Urinary bladder (tissue), 4 donors: ENCODE data around the gene ANKRD44. TPM values are rescaled to one million over a fixed set of nuclear protein-coding genes. Genes with fewer than 3 reads are reported as not detected.

ENCODE experiments used
- DNase-seq: peaks from one replicate; pipeline ENCODE4 v3.0.0-alpha.2; 2015; ENCODE audit errors: extremely low spot score
- H3K27ac ChIP-seq: one replicate; pipeline ENCODE4 v1.5.1; 2013; ENCODE audit warnings: low read depth, mild to moderate bottlenecking, moderate library complexity
- H3K36me3 ChIP-seq: one replicate; pipeline ENCODE4 v1.6.1; 2013; ENCODE audit warnings: mild to moderate bottlenecking, moderate library complexity; ENCODE audit not compliant: insufficient read depth
- H3K4me1 ChIP-seq: one replicate; pipeline ENCODE4 v1.6.1; 2013; ENCODE audit warnings: mild to moderate bottlenecking, moderate library complexity; ENCODE audit not compliant: insufficient read depth
- H3K4me3 ChIP-seq: one replicate; pipeline ENCODE4 v1.5.1; 2013; ENCODE audit warnings: low read depth, low read length
- WGBS: extraction: QIAGEN DNeasy Blood & Tissue Kit; methylation state at CpG from one replicate; pipeline ENCODE4 v1.1.7; 2013; 5-methylcytosine and 5-hydroxymethylcytosine counted together
- polyA plus RNA-seq: library from polyadenylated mRNA; stranded (reverse); fragments of 200-250 nt; gene quantifications from one replicate; pipeline ENCODE4 v1.2.3, GENCODE V29; 2013
- total RNA-seq: library from RNA; depleted of rRNA; stranded (reverse); fragments of >200 nt; gene quantifications from one replicate; pipeline ENCODE4 v1.2.3, GENCODE V29; 2014
- donor health status: healthy with polysubstance abuse.
- donor health status: healthy.

ANKRD44 gene
- total and polyA plus RNA-seq, 2 donors: 17.5 to 39.4 TPM

DNA sequence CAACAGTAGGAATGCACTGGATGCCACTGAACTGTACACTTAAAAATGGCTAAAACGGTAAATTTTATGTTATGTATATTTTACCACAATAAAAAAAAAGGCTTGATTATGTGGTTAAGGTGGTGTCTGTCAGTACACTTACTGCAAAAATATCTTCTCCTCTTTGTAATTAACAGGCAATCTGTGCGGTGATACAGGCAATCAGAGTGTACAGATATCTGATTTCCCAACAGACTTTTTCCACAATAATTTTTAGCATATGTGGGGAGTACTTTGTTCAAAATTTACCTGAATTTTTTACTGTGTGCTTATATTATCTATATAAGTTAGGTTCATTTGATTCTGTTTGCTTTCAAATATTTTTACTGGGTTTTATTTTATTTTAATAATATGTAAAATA lies 209.1 kb downstream of the ANKRD44 start:
- DNase-seq: no peak
- no peaks in the 10 kb centered on the region for H3K36me3 ChIP-seq
- 96% methylated on average over 2 of the region's 2 CpGs for WGBS

DNA sequence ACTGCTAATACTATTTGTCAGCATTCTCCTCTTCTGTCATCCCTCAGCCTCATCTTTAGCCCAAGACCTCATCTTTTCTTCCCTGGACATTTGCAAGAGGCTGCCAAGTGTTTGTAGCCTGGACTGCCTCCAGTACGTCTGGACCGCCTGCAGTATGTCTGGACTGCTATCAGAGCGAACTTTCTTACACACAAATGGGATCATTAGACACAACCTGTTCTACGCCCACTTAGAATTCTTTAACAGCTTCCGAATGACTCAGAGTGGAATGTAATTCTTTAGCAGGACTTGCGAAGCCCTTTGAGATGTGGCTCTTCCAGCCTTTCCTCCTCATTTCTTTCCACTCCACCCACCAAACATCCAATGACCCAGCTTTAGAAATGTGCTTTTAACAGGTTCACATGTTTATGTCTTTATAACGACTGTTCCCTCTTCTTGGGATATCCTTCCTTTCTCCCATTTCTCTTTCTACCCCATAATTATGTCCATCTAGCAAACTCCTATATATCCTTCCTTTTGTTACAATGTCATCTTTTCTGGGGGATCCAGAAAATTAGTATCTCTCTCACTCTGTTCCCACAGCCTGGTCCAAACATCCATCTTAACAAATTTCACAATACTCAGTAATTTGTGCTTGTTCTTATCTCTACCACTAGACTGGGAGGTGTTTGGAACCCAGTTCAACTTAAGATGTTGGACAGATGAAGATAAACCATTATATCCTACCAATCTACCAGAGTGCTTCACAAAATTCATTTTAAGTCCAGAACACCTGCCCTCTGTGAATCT lies 212.8 kb downstream of the ANKRD44 start:
- Histone ChIP-seq H3K36me3 (no peaks in the 10 kb centered on the region), H3K27ac (no peak overlapping the region), H3K4me1 (no peaks in the 10 kb centered on the region), H3K4me3 (no peak overlapping the region)
- peak; percentile 78 for DNase-seq
- WGBS: 22% methylated on average over 7 of the region's 7 CpGs

More for the DNA sequence above, 209.1 kb downstream of the ANKRD44 start:
- Histone ChIP-seq H3K27ac (no peak overlapping the region), H3K4me3 (no peak overlapping the region), H3K4me1 (no peaks in the 10 kb centered on the region)

- Histone ChIP-seq H3K36me3 (no peaks in the 10 kb centered on the region), H3K4me1 (no peaks in the 10 kb centered on the region), H3K4me3 (no peak overlapping the region), H3K27ac (no peak overlapping the region)
- WGBS: 80% methylated on average over 2 of the region's 2 CpGs
- no peak for DNase-seq
These were observed 213.9 kb downstream of the ANKRD44 start for GRCh38 chr2:197096649-197097048.

GRCh38 chr2:197092431-197092830 lies 218.1 kb downstream of the ANKRD44 start:
- 39% methylated on average over 4 of the region's 4 CpGs for WGBS
- H3K27ac ChIP-seq: no peak overlapping the region
- H3K4me3 ChIP-seq: no peak overlapping the region
- no peaks in the 10 kb centered on the region for H3K36me3 ChIP-seq
- DNase-seq: peak; percentile 78
- no peaks in the 10 kb centered on the region for H3K4me1 ChIP-seq

GRCh38 chr2:197090742-197091367 lies 219.7 kb downstream of the ANKRD44 start:
- 86% methylated on average over 10 of the region's 10 CpGs for WGBS
- H3K36me3 ChIP-seq: no peaks in the 10 kb centered on the region
- no peaks in the 10 kb centered on the region for H3K4me1 ChIP-seq
- DNase-seq: no peak
- H3K27ac ChIP-seq: no peak overlapping the region
- no peak overlapping the region for H3K4me3 ChIP-seq

DNA sequence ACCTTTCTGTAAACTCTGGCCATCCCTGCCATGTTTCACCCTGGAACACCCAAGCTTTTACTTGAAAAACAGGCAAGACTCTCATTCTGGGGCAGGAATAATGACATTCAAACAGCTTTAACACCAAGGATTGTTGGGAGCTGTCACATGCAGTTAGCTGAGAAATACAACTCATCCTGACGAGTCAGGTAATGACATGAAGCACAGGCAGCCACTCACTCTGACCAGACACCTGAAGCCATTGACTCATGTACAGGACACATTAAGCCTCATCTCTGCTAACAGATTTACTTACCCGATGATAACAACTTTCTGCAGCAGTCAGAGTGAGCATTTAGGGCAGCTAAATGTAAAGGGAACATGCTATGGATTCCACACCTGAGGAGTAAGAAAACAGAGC lies 220.9 kb downstream of the ANKRD44 start:
- WGBS: 78% methylated on average over 2 of the region's 2 CpGs
- Histone ChIP-seq H3K4me3 (no peak overlapping the region), H3K36me3 (no peaks in the 10 kb centered on the region), H3K4me1 (no peaks in the 10 kb centered on the region), H3K27ac (no peak overlapping the region)
- DNase-seq: no peak

DNA sequence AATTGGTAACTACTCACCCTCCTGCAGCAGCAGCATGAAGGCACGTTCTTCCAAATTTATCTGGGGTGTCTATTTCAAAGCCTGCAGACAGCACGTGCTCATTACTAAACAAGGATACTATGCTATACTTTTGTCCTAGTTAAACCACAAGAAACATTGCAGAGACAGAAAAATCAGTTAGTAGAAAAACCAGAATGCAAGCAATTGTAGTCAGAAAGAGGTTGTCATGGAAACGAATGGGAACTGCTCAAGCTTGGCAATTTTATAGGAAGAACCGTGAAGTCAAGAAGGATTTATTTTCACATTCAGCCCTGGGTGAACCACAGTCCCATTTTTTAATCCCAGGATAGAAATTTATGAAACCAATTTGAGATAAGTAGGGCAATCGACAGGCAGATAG lies 221.9 kb downstream of the ANKRD44 start:
- Histone ChIP-seq H3K36me3 (no peaks in the 10 kb centered on the region), H3K4me1 (no peaks in the 10 kb centered on the region), H3K27ac (no peak overlapping the region), H3K4me3 (no peak overlapping the region)
- WGBS: 33% methylated on average over 5 of the region's 5 CpGs
- peak; percentile 54 for DNase-seq

GRCh38 chr2:197086500-197086899 lies 224.1 kb downstream of the ANKRD44 start:
- Histone ChIP-seq H3K4me1 (no peaks in the 10 kb centered on the region), H3K27ac (no peak overlapping the region), H3K36me3 (no peaks in the 10 kb centered on the region), H3K4me3 (no peak overlapping the region)
- no peak for DNase-seq
- 77% methylated on average over 4 of the region's 4 CpGs for WGBS

DNA sequence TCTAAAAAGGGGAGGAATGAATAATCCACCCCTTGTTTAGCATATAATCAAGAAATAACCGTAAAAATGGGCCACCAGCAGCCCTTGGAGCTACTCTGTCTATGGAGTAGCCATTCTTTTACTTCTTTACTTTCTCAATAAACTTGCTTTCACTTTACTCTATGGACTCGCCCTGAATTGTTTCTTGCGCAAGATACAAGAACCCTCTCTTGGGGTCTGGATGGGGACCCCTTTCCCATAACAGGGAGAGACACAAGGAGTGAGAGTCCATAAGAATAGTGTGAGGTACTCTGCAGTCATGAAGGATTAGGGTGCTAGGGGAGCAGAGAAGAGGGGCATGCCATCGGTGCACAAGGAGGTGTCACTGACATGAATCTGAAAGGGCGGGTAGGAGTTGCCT lies 224.9 kb downstream of the ANKRD44 start:
- WGBS: 97% methylated on average over 5 of the region's 5 CpGs
- H3K27ac ChIP-seq: no peak overlapping the region
- H3K4me1 ChIP-seq: no peaks in the 10 kb centered on the region

DNA sequence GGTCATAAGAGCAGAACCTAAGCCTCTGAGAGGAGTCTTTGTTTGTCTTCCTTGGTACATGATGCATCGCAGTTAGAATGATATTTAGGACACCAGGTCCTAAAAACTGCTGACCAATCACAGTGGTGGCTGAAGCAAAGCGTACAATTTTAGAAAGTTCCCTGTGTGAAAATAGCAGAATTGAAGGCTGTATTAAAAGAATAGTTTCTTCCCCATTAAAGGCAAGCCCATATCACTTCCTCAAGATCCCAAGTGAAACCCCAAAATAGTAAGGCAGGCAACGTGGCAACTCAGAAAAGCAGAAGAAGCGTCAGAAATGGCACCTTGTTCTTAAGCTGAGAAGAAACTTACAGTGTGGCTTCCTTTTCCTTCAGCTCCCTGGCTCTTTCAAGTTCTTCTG lies 229.3 kb downstream of the ANKRD44 start:
- no peak overlapping the region for H3K4me3 ChIP-seq
- no peaks in the 10 kb centered on the region for H3K36me3 ChIP-seq
- 89% methylated on average over 4 of the region's 4 CpGs for WGBS
- no peak for DNase-seq
- H3K4me1 ChIP-seq: peaks cover 2% of the 10 kb centered on the region
- no peak overlapping the region for H3K27ac ChIP-seq

More for the DNA sequence above, 224.9 kb downstream of the ANKRD44 start:
- Histone ChIP-seq H3K36me3 (no peaks in the 10 kb centered on the region), H3K4me3 (no peak overlapping the region)
- DNase-seq: no peak

DNA sequence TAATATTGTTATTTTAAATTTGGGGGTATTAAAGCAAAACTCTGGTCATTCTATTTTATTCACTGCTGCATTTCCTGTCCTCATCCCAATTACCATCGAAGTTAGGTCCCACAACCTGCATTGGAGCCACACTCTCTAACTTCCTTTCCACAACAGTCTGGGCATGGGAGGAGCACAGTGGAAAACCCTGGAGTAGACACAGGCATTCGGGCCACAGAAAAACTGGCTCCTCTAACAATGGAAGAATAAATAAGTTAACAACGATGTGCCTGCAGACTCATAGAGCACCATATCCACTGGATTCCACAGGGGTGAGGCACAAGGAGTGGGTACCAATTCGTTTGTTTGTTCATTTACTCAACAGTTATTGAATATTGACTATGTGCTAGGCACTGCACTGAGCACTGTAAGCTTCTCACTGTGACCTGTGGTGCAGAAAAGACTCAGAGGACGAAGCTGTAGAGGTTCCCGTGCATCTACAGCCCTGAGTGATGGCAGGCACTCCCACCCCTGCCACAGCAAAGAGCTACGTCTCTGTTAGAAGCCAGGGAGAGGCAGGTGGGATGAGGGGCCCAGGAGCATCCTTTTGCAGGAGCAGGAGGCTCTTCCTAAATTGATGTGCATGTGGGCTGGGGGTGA lies 229.9 kb downstream of the ANKRD44 start:
- WGBS: 68% methylated on average over 7 of the region's 7 CpGs
- Histone ChIP-seq H3K4me3 (no peak overlapping the region), H3K4me1 (peaks cover 2% of the 10 kb centered on the region), H3K27ac (no peak overlapping the region), H3K36me3 (no peaks in the 10 kb centered on the region)
- no peak for DNase-seq

- 45% methylated on average over 6 of the region's 6 CpGs for WGBS
- Histone ChIP-seq H3K4me3 (no peak overlapping the region), H3K36me3 (no peaks in the 10 kb centered on the region), H3K4me1 (peaks cover 2% of the 10 kb centered on the region), H3K27ac (no peak overlapping the region)
- no peak for DNase-seq
These were observed 230.6 kb downstream of the ANKRD44 start for GRCh38 chr2:197079832-197080555.

- 48% methylated on average over 3 of the region's 3 CpGs for WGBS
- Histone ChIP-seq H3K36me3 (no peaks in the 10 kb centered on the region), H3K4me3 (no peak overlapping the region), H3K4me1 (peaks cover 2% of the 10 kb centered on the region), H3K27ac (no peak overlapping the region)
- no peak for DNase-seq
These were observed 231.2 kb downstream of the ANKRD44 start for GRCh38 chr2:197079414-197079813.
